RWPE1 (cell line): ENCODE measurements around the gene ZNF268.

Experiments
- CTCF ChIA-PET: fragments of 350-600 bp; sonication (Branson Sonifier 250); formaldehyde crosslinking; extraction: SDS; loops from one replicate; lab custom pipeline; 2021; lab: Yijun Ruan, JAX
- POLR2A ChIA-PET: fragments of 400-600 bp; formaldehyde crosslinking; extraction: SDS; loops from one replicate; lab custom pipeline; 2020; ENCODE audit warnings: antibody characterized with exemption; ENCODE audit not compliant: low non-redundant PET; lab: Yijun Ruan, JAX
- DNase-seq: peaks from one replicate; pipeline ENCODE4 v3.0.0; 2012; ENCODE audit warnings: low spot score
- H3K27ac ChIP-seq: fragments of 450-650 bp; 2 replicates; pipeline ENCODE4 v1.5.1; 2017
- CTCF ChIP-seq: fragments of 450-650 bp; conservative IDR thresholded peaks from 2 replicates; pipeline ENCODE4 v1.5.1; 2017; ENCODE audit warnings: low read depth, mild to moderate bottlenecking

Gene ZNF268

GRCh38 chr12:133174901-133175300 is 6.4 kb upstream of the ZNF268 start:
- no peak for DNase-seq
- ChIA-PET POLR2A (no interaction called here), CTCF (no interaction called here)
- H3K27ac ChIP-seq: no peak overlapping the region
- no peak for TF ChIP-seq CTCF

GRCh38 chr12:133180669-133181068 is 626 bp upstream of the ZNF268 start:
- ChIA-PET POLR2A (interaction anchor here (1.1 kb wide), 1 partner anchor 51 kb away, joined by 3 read pairs; the partner anchor contains the start of gene ZNF891), CTCF (interaction anchor here (0.5 to 1.0 kb wide), 3 partner anchors 43 to 101 kb away, joined by 3 to 6 read pairs (median 3); no protein-coding TSS in a partner anchor)
- no peak for DNase-seq
- TF ChIP-seq CTCF: no peak
- no peak overlapping the region for H3K27ac ChIP-seq

GRCh38 chr12:133190176-133190575 is 8.9 kb downstream of the ZNF268 start:
- CTCF ChIA-PET: interaction anchor here (0.6 kb wide), 1 partner anchor 89 kb away, joined by 3 read pairs; no protein-coding TSS in a partner anchor
- no peak for TF ChIP-seq CTCF
- no peak for DNase-seq
- POLR2A ChIA-PET: no interaction called here
- H3K27ac ChIP-seq: no peak overlapping the region

- ChIA-PET POLR2A (interaction anchor here (0.8 kb wide), 1 partner anchor 10 kb away, joined by 3 read pairs; no protein-coding TSS in a partner anchor), CTCF (no interaction called here)
- no peak overlapping the region for H3K27ac ChIP-seq
- no peak for DNase-seq
- no peak for TF ChIP-seq CTCF
Measured at GRCh38 chr12:133192847-133193246, 11.6 kb downstream of the ZNF268 start.

- DNase-seq: no peak
- H3K27ac ChIP-seq: no peak overlapping the region
- CTCF ChIA-PET: no interaction called here
- POLR2A ChIA-PET: no interaction called here
- TF ChIP-seq CTCF: no peak
Measured at GRCh38 chr12:133201888-133202287, 20.6 kb downstream of the ZNF268 start.

- ChIA-PET CTCF (no interaction called here), POLR2A (interaction anchor here (0.6 kb wide), 1 partner anchor 10 kb away, joined by 3 read pairs; no protein-coding TSS in a partner anchor)
- TF ChIP-seq CTCF: no peak
- H3K27ac ChIP-seq: no peak overlapping the region
- DNase-seq: no peak
Measured at GRCh38 chr12:133202493-133203343, 21.4 kb downstream of the ZNF268 start.
